ENCODE results near the gene ITGA7. TPM values are rescaled to one million over a fixed set of nuclear protein-coding genes. Genes with fewer than 3 reads are reported as not detected.

ITGA7 gene
- total RNA-seq, 1 experiment from 2014 or later = 0.58 TPM

GRCh38 chr12:55704824-55705718 lies 2.6 kb downstream of the ITGA7 start:
- in situ Hi-C loops (cut with HindIII; ENCODE audit: low sequenced_read_pairs) = no loop called here
- no peak for DNase-seq (ENCODE audit: low spot score)

- in situ Hi-C loops (cut with HindIII; ENCODE audit: low sequenced_read_pairs) = no loop called here
- DNase-seq (ENCODE audit: low spot score) = no peak
Measured at GRCh38 chr12:55703901-55704761, 3.6 kb downstream of the ITGA7 start.

GRCh38 chr12:55703288-55703687 lies 4.4 kb downstream of the ITGA7 start:
- in situ Hi-C loops (cut with HindIII; ENCODE audit: low sequenced_read_pairs) = no loop called here
- peak; percentile 69 for DNase-seq (ENCODE audit: low spot score)

- in situ Hi-C loops (cut with HindIII; ENCODE audit: low sequenced_read_pairs) = no loop called here
- DNase-seq (ENCODE audit: low spot score) = no peak
Measured at GRCh38 chr12:55702861-55703260, 4.8 kb downstream of the ITGA7 start.

- in situ Hi-C loops (cut with HindIII; ENCODE audit: low sequenced_read_pairs) = no loop called here
- no peak for DNase-seq (ENCODE audit: low spot score)
Measured at GRCh38 chr12:55700255-55701018, 7.3 kb downstream of the ITGA7 start.

- in situ Hi-C loops (cut with HindIII; ENCODE audit: low sequenced_read_pairs) = no loop called here
- no peak for DNase-seq (ENCODE audit: low spot score)
Measured at GRCh38 chr12:55699471-55700055, 8.1 kb downstream of the ITGA7 start.

GRCh38 chr12:55698965-55699364 lies 8.7 kb downstream of the ITGA7 start:
- DNase-seq (ENCODE audit: low spot score) = no peak
- in situ Hi-C loops (cut with HindIII; ENCODE audit: low sequenced_read_pairs) = no loop called here

- in situ Hi-C loops (cut with HindIII; ENCODE audit: low sequenced_read_pairs) = no loop called here
Measured at GRCh38 chr12:55698241-55698955, 9.3 kb downstream of the ITGA7 start.

GRCh38 chr12:55697686-55698085 lies 10.0 kb downstream of the ITGA7 start:
- in situ Hi-C loops (cut with HindIII; ENCODE audit: low sequenced_read_pairs) = no loop called here
- DNase-seq (ENCODE audit: low spot score) = no peak

More at GRCh38 chr12:55698241-55698955, 9.3 kb downstream of the ITGA7 start:
- no peak for DNase-seq (ENCODE audit: low spot score)

- in situ Hi-C loops (cut with HindIII; ENCODE audit: low sequenced_read_pairs) = no loop called here
- DNase-seq (ENCODE audit: low spot score) = no peak
Measured at GRCh38 chr12:55696796-55697462, 10.8 kb downstream of the ITGA7 start.

GRCh38 chr12:55696141-55696540 lies 11.6 kb downstream of the ITGA7 start:
- in situ Hi-C loops (cut with HindIII; ENCODE audit: low sequenced_read_pairs) = no loop called here
- no peak for DNase-seq (ENCODE audit: low spot score)

GRCh38 chr12:55695349-55695748 lies 12.4 kb downstream of the ITGA7 start:
- in situ Hi-C loops (cut with HindIII; ENCODE audit: low sequenced_read_pairs) = no loop called here
- DNase-seq (ENCODE audit: low spot score) = no peak

- in situ Hi-C loops (cut with HindIII; ENCODE audit: low sequenced_read_pairs) = no loop called here
- no peak for DNase-seq (ENCODE audit: low spot score)
Measured at GRCh38 chr12:55694651-55695050, 13.1 kb downstream of the ITGA7 start.

GRCh38 chr12:55694188-55694515 lies 13.6 kb downstream of the ITGA7 start:
- no peak for DNase-seq (ENCODE audit: low spot score)
- in situ Hi-C loops (cut with HindIII; ENCODE audit: low sequenced_read_pairs) = no loop called here

GRCh38 chr12:55693323-55694187 lies 14.1 kb downstream of the ITGA7 start:
- no peak for DNase-seq (ENCODE audit: low spot score)
- in situ Hi-C loops (cut with HindIII; ENCODE audit: low sequenced_read_pairs) = no loop called here

GRCh38 chr12:55692631-55693322 lies 14.9 kb downstream of the ITGA7 start:
- in situ Hi-C loops (cut with HindIII; ENCODE audit: low sequenced_read_pairs) = no loop called here
- no peak for DNase-seq (ENCODE audit: low spot score)
